Endothelial cell of umbilical vein (primary cell): ENCODE measurements around the gene PLAAT2. TPM values are rescaled to one million over a fixed set of nuclear protein-coding genes. Genes with fewer than 3 reads are reported as not detected.

Experiments
- BruUV-seq: library from RNA; stranded (reverse); fragments of 400-500 nt; replicated peaks from 2 replicates; lab custom pipeline; 2021; lab: Mats Ljungman, UMichigan
- CTCF ChIA-PET: fragments of 300-600, 350-600 bp; sonication (Branson Sonifier 250); formaldehyde crosslinking; loops from one replicate; lab custom pipeline; 2021; ENCODE audit warnings: antibody characterized with exemption, inconsistent platforms; lab: Charles Lee
- POLR2A ChIA-PET: fragments of 300-600, 350-600 bp; sonication (Branson Sonifier 250); formaldehyde crosslinking; loops from one replicate; lab custom pipeline; 2021; ENCODE audit warnings: antibody characterized with exemption, inconsistent platforms; lab: Charles Lee
- DNase-seq: peaks from one replicate; pipeline ENCODE4 v3.0.0-alpha.2; 2011; ENCODE audit warnings: low read depth, low spot score
- FAIRE-seq: peaks from 2 replicates; lab custom pipeline; 2011; peaks lifted over from hg19 to GRCh38; lab: Jason Lieb, UNC
- H2AFZ ChIP-seq: 2 replicates; pipeline ENCODE4 v1.6.0; 2012; ENCODE audit warnings: low read depth, low read length, control low read depth, inconsistent platforms
- H3K27ac ChIP-seq: 2 replicates; pipeline ENCODE4 v1.5.1; 2011; ENCODE audit warnings: low read depth, mild to moderate bottlenecking, control low read depth, low read length, moderate library complexity; ENCODE audit not compliant: insufficient read depth
- H3K27me3 ChIP-seq, 2 experiments: 2 replicates each; pipeline versions ENCODE4 v1.6.0 to v1.6.1; 2011; ENCODE audit warnings: low read length in 2 of 2, mixed read lengths in 1 of 2; ENCODE audit not compliant: control insufficient read depth in 2 of 2, insufficient read depth in 2 of 2
- H3K36me3 ChIP-seq, 2 experiments: 2 replicates in 1 of 2; 3 replicates in 1 of 2; pipeline ENCODE4 v1.5.1; 2011; ENCODE audit warnings: low read length in 2 of 2, mild to moderate bottlenecking in 1 of 2, moderate library complexity in 1 of 2; ENCODE audit not compliant: control insufficient read depth in 2 of 2, insufficient read depth in 2 of 2; ENCODE audit errors: extremely low read depth in 1 of 2
- H3K4me1 ChIP-seq: 3 replicates; pipeline ENCODE4 v1.5.1; 2011; ENCODE audit warnings: mild to moderate bottlenecking, low read length; ENCODE audit not compliant: control insufficient read depth, insufficient read depth; ENCODE audit errors: extremely low read depth
- H3K4me2 ChIP-seq: 2 replicates; pipeline ENCODE4 v1.6.1; 2011; ENCODE audit warnings: low read length, control low read depth, mixed read lengths; ENCODE audit not compliant: insufficient read depth
- H3K4me3 ChIP-seq, 3 experiments: fragments of 200-600 bp in 1 of 3; sonication (generic), shearing (Covaris generic) in 1 of 3; replicated peaks in 1 of 3; 2 replicates each; pipeline ENCODE4 v1.5.1; 2011 to 2016; ENCODE audit warnings: control low read depth in 3 of 3, low read length in 3 of 3, mild to moderate bottlenecking in 2 of 3, inconsistent platforms in 1 of 3, low read depth in 1 of 3, moderate library complexity in 1 of 3; ENCODE audit not compliant: insufficient read depth in 1 of 3
- H3K79me2 ChIP-seq: 2 replicates; pipeline ENCODE4 v1.6.0; 2012; ENCODE audit warnings: low read length, inconsistent platforms; ENCODE audit not compliant: control insufficient read depth, insufficient read depth
- H3K9ac ChIP-seq: replicated peaks from 2 replicates; pipeline ENCODE3; 2011; ENCODE audit warnings: low read length, control low read depth; ENCODE audit not compliant: insufficient read depth; ENCODE audit errors: extremely low read depth
- H3K9me1 ChIP-seq: replicated peaks from 3 replicates; pipeline ENCODE4 v1.6.0; 2011; ENCODE audit warnings: mild to moderate bottlenecking, low read length; ENCODE audit not compliant: control insufficient read depth, insufficient read depth; ENCODE audit errors: extremely low read depth
- H3K9me3 ChIP-seq: replicated peaks from 2 replicates; pipeline ENCODE4 v1.5.1; 2012; ENCODE audit warnings: low read length, inconsistent platforms; ENCODE audit not compliant: control insufficient read depth, insufficient read depth
- H4K20me1 ChIP-seq: replicated peaks from 2 replicates; pipeline ENCODE3; 2011; ENCODE audit warnings: mild to moderate bottlenecking, low read length; ENCODE audit not compliant: control insufficient read depth, insufficient read depth; ENCODE audit errors: extremely low read depth
- CTCF ChIP-seq, 2 donors: IDR thresholded peaks; 1 replicate in 1 of 2; 2 replicates in 1 of 2; pipeline ENCODE4 v1.5.1; 2011; ENCODE audit warnings: low read length in 2 of 2, mild to moderate bottlenecking in 2 of 2, moderate library complexity in 2 of 2, control low read depth in 1 of 2, inconsistent platforms in 1 of 2, low read depth in 1 of 2; ENCODE audit not compliant: insufficient read depth in 1 of 2; ENCODE audit errors: extremely low read depth in 1 of 2
- EZH2 ChIP-seq: IDR thresholded peaks from 2 replicates; pipeline ENCODE4 v1.6.1; 2012; ENCODE audit warnings: borderline replicate concordance, low read depth, mild to moderate bottlenecking, moderate library complexity, low read length, inconsistent platforms; ENCODE audit not compliant: severe bottlenecking
- FOS ChIP-seq: IDR thresholded peaks from 2 replicates; pipeline ENCODE4 v1.6.1; 2011; ENCODE audit warnings: mild to moderate bottlenecking, low read length, moderate library complexity, borderline replicate concordance; ENCODE audit not compliant: insufficient read depth
- GATA2 ChIP-seq: IDR thresholded peaks from 2 replicates; pipeline ENCODE4 v1.7.0; 2011; ENCODE audit warnings: low read depth, mild to moderate bottlenecking, moderate library complexity, mixed read lengths, low read length; ENCODE audit not compliant: insufficient read length, insufficient read depth
- JUN ChIP-seq: IDR thresholded peaks from 2 replicates; pipeline ENCODE4 v1.6.1; 2011; ENCODE audit warnings: borderline replicate concordance, low read depth; ENCODE audit not compliant: insufficient read length, insufficient read depth
- MAX ChIP-seq: IDR thresholded peaks from 2 replicates; pipeline ENCODE4 v1.6.1; 2011; ENCODE audit not compliant: insufficient read depth, insufficient read length
- MYC ChIP-seq: IDR thresholded peaks from one replicate; pipeline ENCODE4 v1.6.1; 2011; ENCODE audit warnings: mild to moderate bottlenecking, low read depth, low read length
- POLR2A ChIP-seq: IDR thresholded peaks from 2 replicates; pipeline ENCODE4 v1.6.1; 2012; ENCODE audit warnings: low read depth, mild to moderate bottlenecking, control low read depth, low read length
- POLR2AphosphoS5 ChIP-seq: IDR thresholded peaks from 2 replicates; pipeline ENCODE4 v1.6.1; 2012; ENCODE audit warnings: low read depth, mild to moderate bottlenecking, control low read depth, low read length, moderate library complexity; ENCODE audit not compliant: insufficient read depth
- dilution Hi-C: fragments of 300-500 bp; cut with MboI; formaldehyde crosslinking; loops from one replicate; pipeline ENCODE4 v1.15.0; 2019; ENCODE audit warnings: low sequenced_read_pairs; ENCODE audit not compliant: extremely low pct_ligation_motif_present
- intact Hi-C: fragments of 100-400 bp; cut with micrococcal nuclease; formaldehyde crosslinking; loops from one replicate; pipeline ENCODE4 v1.10.0; 2022
- polyA plus RNA-seq, 4 experiments: library from polyadenylated mRNA; depleted of rRNA in 3 of 4; stranded (reverse) in 3 of 4; unstranded in 1 of 4; fragments of >200 nt; gene quantifications; 2 replicates each; pipeline versions ENCODE4 v1.2.1 to v1.2.3, GENCODE V29; 2011 to 2012; ENCODE audit warnings: missing spikeins in 1 of 4
- total RNA-seq: library from RNA; stranded (reverse); gene quantifications from 2 replicates; pipeline ENCODE4 v1.2.3, GENCODE V29; 2021

Gene PLAAT2
- total and polyA plus RNA-seq, 2 donors (not counting 3 experiments of a cell fraction or from before 2014, with no cell fraction given) = 0.40 TPM; not detected in 1

DNA sequence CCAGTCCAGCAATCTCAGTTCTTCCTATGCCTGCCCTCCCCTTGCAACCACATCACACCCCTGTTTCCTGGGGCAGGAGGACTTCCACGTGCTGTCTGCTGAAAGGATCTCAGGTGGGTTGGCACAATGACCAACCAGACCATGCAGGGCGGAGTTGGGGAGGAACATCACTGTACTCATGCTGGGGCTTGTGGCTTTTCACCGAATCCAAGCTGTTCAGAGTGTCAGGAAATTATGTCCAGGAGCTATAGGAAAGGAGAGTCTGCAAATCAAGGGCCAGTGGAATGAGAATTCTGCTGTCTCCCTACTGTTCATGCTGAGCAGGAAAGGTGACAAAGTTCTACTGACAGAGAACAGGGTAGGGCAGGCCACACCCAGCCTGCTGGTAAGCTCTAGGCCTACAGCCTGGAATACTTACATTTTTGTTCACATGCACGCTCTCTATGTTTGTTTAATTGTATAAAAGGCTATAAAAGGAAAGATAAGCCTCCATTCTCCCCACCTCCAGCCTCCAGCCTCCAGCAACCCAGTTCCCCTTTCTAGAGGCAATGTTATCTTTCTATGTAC lies 1.7 kb upstream of the PLAAT2 start:
- no peak for DNase-seq
- Histone ChIP-seq H3K4me2 (no peak overlapping the region), H3K79me2 (no peaks in the 10 kb centered on the region), H3K27me3 (peaks cover 0 to 11% of the 10 kb centered on the region in 2 experiments), H3K9ac (no peak overlapping the region), H3K9me1 (no peaks in the 10 kb centered on the region), H2AFZ (no peak overlapping the region), H4K20me1 (no peaks in the 10 kb centered on the region), H3K9me3 (no peaks in the 10 kb centered on the region), H3K36me3 (no peaks in the 10 kb centered on the region), H3K27ac (no peak overlapping the region), H3K4me1 (peaks cover 3% of the 10 kb centered on the region), H3K4me3 (no peak overlapping the region)
- dilution Hi-C loops = no loop called here
- BruUV-seq = no TSS peak
- FAIRE-seq = no peak
- intact Hi-C loops = no loop called here
- TF ChIP-seq GATA2 (no peak), CTCF (IDR thresholded peaks at IDR 0.05; ENCODE audit: extremely low read depth in 1 of 2, insufficient read depth in 1 of 2, low read depth in 1 of 2, low read length in 2 of 2) (no peak), POLR2AphosphoS5 (no peak), FOS (no peak), EZH2 (no peak), MAX (no peak), JUN (no peak), POLR2A (no peak), MYC (no peak)
- CTCF ChIA-PET = no interaction called here
- POLR2A ChIA-PET = no interaction called here
